NT2/D1 (cell line): ENCODE results near the gene MVK.

ENCODE experiments used
- SUZ12 ChIP-seq: IDR thresholded peaks from 2 replicates; pipeline ENCODE4 v1.6.1; 2011; ENCODE audit not compliant: insufficient read length, insufficient read depth; ENCODE audit errors: extremely low read depth
- ZNF274 ChIP-seq: IDR thresholded peaks from 2 replicates; pipeline ENCODE4 v1.6.1; 2011; ENCODE audit warnings: mild to moderate bottlenecking, low read depth, low read length

GRCh38 chr12:109581334-109581691 lies 7.7 kb downstream of the MVK start:
- TF ChIP-seq ZNF274, result no peak
- TF ChIP-seq SUZ12, result no peak
